Ectodermal cell (in vitro differentiated cells): Measurements from ENCODE around the gene LDLRAD4.

Experiments
- H3K27ac ChIP-seq: 2 replicates; pipeline ENCODE4 v1.7.0; 2013; ENCODE audit warnings: mild to moderate bottlenecking, low read depth, low read length; ENCODE audit not compliant: insufficient read depth, poor library complexity, severe bottlenecking
- H3K27me3 ChIP-seq: 2 replicates; pipeline ENCODE4 v1.7.0; 2013; ENCODE audit warnings: mild to moderate bottlenecking, low read length; ENCODE audit not compliant: insufficient read depth, control insufficient read depth, poor library complexity, severe bottlenecking
- H3K36me3 ChIP-seq: one replicate; pipeline ENCODE4 v1.7.0; 2013; ENCODE audit warnings: low read length; ENCODE audit not compliant: control insufficient read depth, insufficient read depth
- H3K4me1 ChIP-seq: one replicate; pipeline ENCODE4 v1.7.0; 2013; ENCODE audit warnings: low read length; ENCODE audit not compliant: control insufficient read depth, insufficient read depth
- H3K4me3 ChIP-seq: 2 replicates; pipeline ENCODE4 v1.7.0; 2013; ENCODE audit warnings: low read depth, low read length, control low read depth; ENCODE audit not compliant: insufficient read depth
- H3K9me3 ChIP-seq: 2 replicates; pipeline ENCODE4 v1.7.0; 2013; ENCODE audit warnings: mild to moderate bottlenecking, low read length, moderate library complexity; ENCODE audit not compliant: control insufficient read depth
- whole genome bisulfite sequencing, 2 experiments: methylation state at CpG; one replicate each; pipeline ENCODE4 v1.1.7; 2013; ENCODE audit warnings: missing lambda C conversion rate in 2 of 2; 5-methylcytosine and 5-hydroxymethylcytosine counted together

Gene LDLRAD4

GRCh38 chr18:13620206-13620672, 401.7 kb downstream of the LDLRAD4 start:
- Histone ChIP-seq H3K27me3 (no peaks in the 10 kb centered on the region), H3K36me3 (no peaks in the 10 kb centered on the region), H3K4me3 (no peak overlapping the region), H3K9me3 (no peaks in the 10 kb centered on the region), H3K27ac (no peak overlapping the region), H3K4me1 (peaks cover 9% of the 10 kb centered on the region)
- 93 to 96% methylated on average over 10 of the region's 10 CpGs for WGBS, 2 experiments

- H3K36me3 ChIP-seq = no peaks in the 10 kb centered on the region
- no peaks in the 10 kb centered on the region for H3K27me3 ChIP-seq
- WGBS, 2 experiments = 94 to 95% methylated on average over 29 of the region's 29 CpGs
- H3K9me3 ChIP-seq = no peaks in the 10 kb centered on the region
- no peak overlapping the region for H3K4me3 ChIP-seq
- peaks cover 9% of the 10 kb centered on the region for H3K4me1 ChIP-seq
- H3K27ac ChIP-seq = no peak overlapping the region
These were observed 402.4 kb downstream of the LDLRAD4 start for GRCh38 chr18:13620818-13621445.

GRCh38 chr18:13621446-13621849, 402.9 kb downstream of the LDLRAD4 start:
- peaks cover 9% of the 10 kb centered on the region for H3K4me1 ChIP-seq
- H3K9me3 ChIP-seq = no peaks in the 10 kb centered on the region
- no peaks in the 10 kb centered on the region for H3K27me3 ChIP-seq
- 92 to 97% methylated on average over 23 of the region's 23 CpGs for WGBS, 2 experiments
- H3K4me3 ChIP-seq = no peak overlapping the region
- H3K36me3 ChIP-seq = no peaks in the 10 kb centered on the region
- no peak overlapping the region for H3K27ac ChIP-seq

- Histone ChIP-seq H3K27ac (no peak overlapping the region), H3K27me3 (no peaks in the 10 kb centered on the region), H3K4me3 (no peak overlapping the region), H3K36me3 (no peaks in the 10 kb centered on the region), H3K4me1 (peaks cover 9% of the 10 kb centered on the region), H3K9me3 (no peaks in the 10 kb centered on the region)
- 94 to 96% methylated on average over 19 of the region's 19 CpGs for WGBS, 2 experiments
These were observed 403.5 kb downstream of the LDLRAD4 start for GRCh38 chr18:13621886-13622619.

GRCh38 chr18:13622751-13623150, 404.2 kb downstream of the LDLRAD4 start:
- WGBS, 2 experiments = 94 to 95% methylated on average over 8 of the region's 8 CpGs

GRCh38 chr18:13623348-13623747, 404.8 kb downstream of the LDLRAD4 start:
- peaks cover 17% of the 10 kb centered on the region for H3K4me1 ChIP-seq
- H3K9me3 ChIP-seq = no peaks in the 10 kb centered on the region
- H3K36me3 ChIP-seq = no peaks in the 10 kb centered on the region
- no peaks in the 10 kb centered on the region for H3K27me3 ChIP-seq
- WGBS, 2 experiments = 84% methylated on average over 10 of the region's 10 CpGs
- no peak overlapping the region for H3K4me3 ChIP-seq
- H3K27ac ChIP-seq = no peak overlapping the region

More at GRCh38 chr18:13622751-13623150, 404.2 kb downstream of the LDLRAD4 start:
- Histone ChIP-seq H3K9me3 (no peaks in the 10 kb centered on the region), H3K27me3 (no peaks in the 10 kb centered on the region), H3K4me3 (no peak overlapping the region), H3K27ac (no peak overlapping the region), H3K36me3 (no peaks in the 10 kb centered on the region), H3K4me1 (peaks cover 11% of the 10 kb centered on the region)

- Histone ChIP-seq H3K4me1 (peaks cover 16% of the 10 kb centered on the region), H3K27ac (no peak overlapping the region), H3K4me3 (no peak overlapping the region), H3K9me3 (no peaks in the 10 kb centered on the region), H3K36me3 (no peaks in the 10 kb centered on the region), H3K27me3 (no peaks in the 10 kb centered on the region)
- 94 to 95% methylated on average over 13 of the region's 13 CpGs for WGBS, 2 experiments
These were observed 405.3 kb downstream of the LDLRAD4 start for GRCh38 chr18:13623871-13624270.

GRCh38 chr18:13624563-13625237, 406.1 kb downstream of the LDLRAD4 start:
- Histone ChIP-seq H3K27me3 (no peaks in the 10 kb centered on the region), H3K27ac (no peak overlapping the region), H3K9me3 (no peaks in the 10 kb centered on the region), H3K4me1 (peaks cover 14% of the 10 kb centered on the region), H3K4me3 (no peak overlapping the region), H3K36me3 (no peaks in the 10 kb centered on the region)
- 88 to 89% methylated on average over 11 of the region's 11 CpGs for WGBS, 2 experiments

GRCh38 chr18:13625355-13625754, 406.8 kb downstream of the LDLRAD4 start:
- Histone ChIP-seq H3K9me3 (no peaks in the 10 kb centered on the region), H3K27me3 (no peaks in the 10 kb centered on the region), H3K27ac (no peak overlapping the region), H3K4me1 (peaks cover 10% of the 10 kb centered on the region), H3K36me3 (no peaks in the 10 kb centered on the region), H3K4me3 (no peak overlapping the region)
- 83 to 94% methylated on average over 6 to 8 of the region's 10 CpGs for WGBS, 2 experiments
